Measurements from ENCODE around the gene AOC2.

- TF ChIP-seq CTCF (IDR thresholded peaks at IDR 0.05) (no peak), POLR2A (IDR thresholded peaks at IDR 0.05) (no peak), POLR2AphosphoS5 (IDR thresholded peaks at IDR 0.05) (no peak)
Observed at GRCh38 chr17:42803074-42803883, 41.1 kb upstream of the AOC2 start.
